ENCODE results near the gene CCDC60.

The CCDC60 gene

GRCh38 chr12:119366007-119366406 lies 31.5 kb downstream of the CCDC60 start:
- DNase-seq (ENCODE audit: low spot score in 2 of 2), result no peak
- no peaks in the 10 kb centered on the region for H3K36me3 Mint-ChIP-seq
- no peak overlapping the region for H3K27ac Mint-ChIP-seq

GRCh38 chr12:119369161-119369560 lies 34.6 kb downstream of the CCDC60 start:
- no peak overlapping the region for H3K27ac Mint-ChIP-seq
- no peaks in the 10 kb centered on the region for H3K36me3 Mint-ChIP-seq
- H3K4me3 Mint-ChIP-seq, result no peak overlapping the region
- H3K9me3 Mint-ChIP-seq, result no peaks in the 10 kb centered on the region
- no peaks in the 10 kb centered on the region for H3K4me1 Mint-ChIP-seq
- no peak for ATAC-seq
- DNase-seq (ENCODE audit: low spot score in 2 of 2), result no peak

More at GRCh38 chr12:119366007-119366406, 31.5 kb downstream of the CCDC60 start:
- no peak overlapping the region for H3K4me3 Mint-ChIP-seq
- H3K9me3 Mint-ChIP-seq, result no peaks in the 10 kb centered on the region
- ATAC-seq, result no peak
- no peaks in the 10 kb centered on the region for H3K4me1 Mint-ChIP-seq

GRCh38 chr12:119369907-119370546 lies 35.5 kb downstream of the CCDC60 start:
- ATAC-seq (no peak), DNase-seq (ENCODE audit: low spot score in 2 of 2) (no peak)
- Mint-ChIP-seq H3K4me3 (no peak overlapping the region), H3K4me1 (no peaks in the 10 kb centered on the region), H3K36me3 (no peaks in the 10 kb centered on the region), H3K9me3 (no peaks in the 10 kb centered on the region), H3K27ac (no peak overlapping the region)

- no peaks in the 10 kb centered on the region for H3K9me3 Mint-ChIP-seq
- DNase-seq (ENCODE audit: low spot score in 2 of 2), result no peak
- no peak overlapping the region for H3K4me3 Mint-ChIP-seq
- H3K4me1 Mint-ChIP-seq, result no peaks in the 10 kb centered on the region
- no peak overlapping the region for H3K27ac Mint-ChIP-seq
- no peaks in the 10 kb centered on the region for H3K36me3 Mint-ChIP-seq
- ATAC-seq, result no peak
Measured at GRCh38 chr12:119372540-119372939, 38.0 kb downstream of the CCDC60 start.

- ATAC-seq, result no peak
- H3K27ac Mint-ChIP-seq, result no peak overlapping the region
- no peaks in the 10 kb centered on the region for H3K36me3 Mint-ChIP-seq
- no peak overlapping the region for H3K4me3 Mint-ChIP-seq
- DNase-seq (ENCODE audit: low spot score in 2 of 2), result no peak
- no peaks in the 10 kb centered on the region for H3K4me1 Mint-ChIP-seq
- H3K9me3 Mint-ChIP-seq, result no peaks in the 10 kb centered on the region
Measured at GRCh38 chr12:119373001-119373400, 38.5 kb downstream of the CCDC60 start.

GRCh38 chr12:119373666-119374065 lies 39.1 kb downstream of the CCDC60 start:
- Mint-ChIP-seq H3K4me3 (no peak overlapping the region), H3K4me1 (no peaks in the 10 kb centered on the region), H3K9me3 (no peaks in the 10 kb centered on the region), H3K27ac (no peak overlapping the region), H3K36me3 (no peaks in the 10 kb centered on the region)
- ATAC-seq (no peak), DNase-seq (ENCODE audit: low spot score in 2 of 2) (no peak)

- Mint-ChIP-seq H3K36me3 (no peaks in the 10 kb centered on the region), H3K27ac (no peak overlapping the region), H3K4me1 (no peaks in the 10 kb centered on the region), H3K4me3 (no peak overlapping the region), H3K9me3 (no peaks in the 10 kb centered on the region)
- DNase-seq (ENCODE audit: low spot score in 2 of 2), result no peak
- ATAC-seq, result no peak
Measured at GRCh38 chr12:119374635-119375034, 40.1 kb downstream of the CCDC60 start.

GRCh38 chr12:119375075-119375882 lies 40.8 kb downstream of the CCDC60 start:
- H3K36me3 Mint-ChIP-seq, result no peaks in the 10 kb centered on the region
- no peak overlapping the region for H3K27ac Mint-ChIP-seq
- no peaks in the 10 kb centered on the region for H3K9me3 Mint-ChIP-seq
- H3K4me1 Mint-ChIP-seq, result no peaks in the 10 kb centered on the region
- H3K4me3 Mint-ChIP-seq, result no peak overlapping the region
- ATAC-seq (no peak), DNase-seq (ENCODE audit: low spot score in 2 of 2) (no peak)

GRCh38 chr12:119375883-119376190 lies 41.3 kb downstream of the CCDC60 start:
- Mint-ChIP-seq H3K27ac (no peak overlapping the region), H3K36me3 (no peaks in the 10 kb centered on the region), H3K9me3 (no peaks in the 10 kb centered on the region), H3K4me3 (no peak overlapping the region), H3K4me1 (no peaks in the 10 kb centered on the region)
- no peak for ATAC-seq
- no peak for DNase-seq (ENCODE audit: low spot score in 2 of 2)

GRCh38 chr12:119378903-119379302 lies 44.4 kb downstream of the CCDC60 start:
- no peak for DNase-seq (ENCODE audit: low spot score in 2 of 2)
- Mint-ChIP-seq H3K4me3 (no peak overlapping the region), H3K4me1 (no peaks in the 10 kb centered on the region), H3K27ac (no peak overlapping the region), H3K9me3 (peaks cover 5% of the 10 kb centered on the region), H3K36me3 (no peaks in the 10 kb centered on the region)
- ATAC-seq, result no peak

- no peak for DNase-seq (ENCODE audit: low spot score in 2 of 2)
- no peaks in the 10 kb centered on the region for H3K36me3 Mint-ChIP-seq
- peaks cover 5% of the 10 kb centered on the region for H3K9me3 Mint-ChIP-seq
- H3K4me1 Mint-ChIP-seq, result no peaks in the 10 kb centered on the region
- H3K4me3 Mint-ChIP-seq, result no peak overlapping the region
- ATAC-seq, result no peak
- no peak overlapping the region for H3K27ac Mint-ChIP-seq
Measured at GRCh38 chr12:119381471-119382235, 47.1 kb downstream of the CCDC60 start.

- H3K4me3 Mint-ChIP-seq, result no peak overlapping the region
- H3K27ac Mint-ChIP-seq, result no peak overlapping the region
- no peak for DNase-seq (ENCODE audit: low spot score in 2 of 2)
- peaks cover 5% of the 10 kb centered on the region for H3K9me3 Mint-ChIP-seq
- H3K36me3 Mint-ChIP-seq, result no peaks in the 10 kb centered on the region
- ATAC-seq, result no peak
- no peaks in the 10 kb centered on the region for H3K4me1 Mint-ChIP-seq
Measured at GRCh38 chr12:119383206-119383605, 48.7 kb downstream of the CCDC60 start.

GRCh38 chr12:119384340-119384739 lies 49.8 kb downstream of the CCDC60 start:
- H3K4me1 Mint-ChIP-seq, result no peaks in the 10 kb centered on the region
- ATAC-seq (no peak), DNase-seq (ENCODE audit: low spot score in 2 of 2) (no peak)
- H3K4me3 Mint-ChIP-seq, result no peak overlapping the region
- no peaks in the 10 kb centered on the region for H3K36me3 Mint-ChIP-seq
- no peak overlapping the region for H3K27ac Mint-ChIP-seq
- peaks cover 5% of the 10 kb centered on the region for H3K9me3 Mint-ChIP-seq

GRCh38 chr12:119385659-119386058 lies 51.1 kb downstream of the CCDC60 start:
- DNase-seq (ENCODE audit: low spot score in 2 of 2) (no peak), ATAC-seq (no peak)
- Mint-ChIP-seq H3K36me3 (no peaks in the 10 kb centered on the region), H3K4me3 (no peak overlapping the region), H3K9me3 (peaks cover 5% of the 10 kb centered on the region), H3K27ac (no peak overlapping the region), H3K4me1 (no peaks in the 10 kb centered on the region)

- Mint-ChIP-seq H3K27ac (no peak overlapping the region), H3K4me1 (no peaks in the 10 kb centered on the region), H3K9me3 (no peaks in the 10 kb centered on the region), H3K4me3 (no peak overlapping the region), H3K36me3 (no peaks in the 10 kb centered on the region)
- DNase-seq (ENCODE audit: low spot score in 2 of 2) (no peak), ATAC-seq (no peak)
Measured at GRCh38 chr12:119389687-119390086, 55.2 kb downstream of the CCDC60 start.

- ATAC-seq, result no peak
- Mint-ChIP-seq H3K27ac (no peak overlapping the region), H3K4me1 (no peaks in the 10 kb centered on the region), H3K4me3 (no peak overlapping the region), H3K9me3 (no peaks in the 10 kb centered on the region), H3K36me3 (no peaks in the 10 kb centered on the region)
- no peak for DNase-seq (ENCODE audit: low spot score in 2 of 2)
Measured at GRCh38 chr12:119391673-119392072, 57.1 kb downstream of the CCDC60 start.
